GM18526 (cell line): ENCODE measurements around the gene RELT.

Source experiments
- POLR2A ChIP-seq: IDR thresholded peaks from 3 replicates; pipeline ENCODE4 v1.6.1; 2011; ENCODE audit not compliant: insufficient read length; ENCODE audit errors: extremely low read depth

Gene RELT

DNA sequence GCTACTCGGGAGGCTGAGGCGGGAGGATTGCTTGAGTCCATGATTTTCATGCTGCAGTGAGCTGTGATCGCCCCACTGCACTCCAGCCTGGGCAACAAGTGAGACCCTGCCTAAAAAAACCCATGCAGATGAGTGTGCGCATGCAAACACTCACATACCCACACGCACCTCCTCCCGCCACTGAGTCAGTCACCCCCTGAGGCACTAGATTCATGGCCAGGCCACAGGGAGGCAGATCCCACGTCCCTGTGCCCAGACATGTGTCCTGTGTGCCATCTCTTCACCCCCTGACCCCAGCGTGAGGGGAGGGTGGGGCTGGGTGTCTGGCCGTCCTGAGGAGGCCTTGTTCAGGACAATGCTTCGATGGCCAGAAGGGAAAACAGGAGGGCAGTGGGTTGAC, 15.5 kb downstream of the RELT start:
- TF ChIP-seq POLR2A = no peak

DNA sequence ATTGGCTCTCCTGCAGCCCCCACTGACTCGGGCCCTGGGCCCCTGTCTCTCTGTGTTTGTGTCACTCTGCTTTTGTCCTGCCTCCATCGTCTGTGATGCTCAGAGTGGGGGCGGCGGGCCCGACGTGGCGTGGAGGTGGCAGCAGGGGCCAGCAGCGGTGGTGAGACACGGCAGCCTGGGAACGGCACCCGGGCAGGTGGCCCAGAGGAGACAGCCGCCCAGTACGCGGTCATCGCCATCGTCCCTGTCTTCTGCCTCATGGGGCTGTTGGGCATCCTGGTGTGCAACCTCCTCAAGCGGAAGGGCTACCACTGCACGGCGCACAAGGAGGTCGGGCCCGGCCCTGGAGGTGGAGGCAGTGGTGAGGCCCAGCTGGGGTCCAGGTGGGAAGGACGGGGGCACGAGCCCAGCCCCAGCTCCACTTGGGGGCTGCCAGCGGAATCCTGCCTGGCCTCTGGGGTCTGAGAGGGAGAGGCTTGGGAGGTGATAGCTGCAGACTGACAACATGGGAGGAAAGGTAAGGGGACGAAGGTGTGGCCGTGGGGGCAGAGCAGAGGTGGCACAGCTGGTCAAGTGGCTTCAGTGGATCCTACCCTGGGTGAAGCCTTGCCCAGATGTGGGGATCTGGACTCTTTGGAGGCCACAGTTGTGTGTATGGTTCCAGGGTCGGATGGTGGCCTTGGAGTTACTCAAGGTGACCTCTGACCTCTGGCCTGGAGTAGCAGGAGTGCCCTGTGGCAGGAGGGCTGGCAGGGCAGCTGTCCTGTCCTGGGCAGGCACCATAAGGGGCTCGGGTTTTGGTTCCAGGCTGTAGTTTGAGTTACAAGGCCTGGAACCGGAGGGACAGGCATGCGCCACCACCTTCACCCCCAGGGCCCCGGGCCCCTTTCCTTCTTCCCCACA, 16.2 kb downstream of the RELT start:
- TF ChIP-seq POLR2A = no peak

DNA sequence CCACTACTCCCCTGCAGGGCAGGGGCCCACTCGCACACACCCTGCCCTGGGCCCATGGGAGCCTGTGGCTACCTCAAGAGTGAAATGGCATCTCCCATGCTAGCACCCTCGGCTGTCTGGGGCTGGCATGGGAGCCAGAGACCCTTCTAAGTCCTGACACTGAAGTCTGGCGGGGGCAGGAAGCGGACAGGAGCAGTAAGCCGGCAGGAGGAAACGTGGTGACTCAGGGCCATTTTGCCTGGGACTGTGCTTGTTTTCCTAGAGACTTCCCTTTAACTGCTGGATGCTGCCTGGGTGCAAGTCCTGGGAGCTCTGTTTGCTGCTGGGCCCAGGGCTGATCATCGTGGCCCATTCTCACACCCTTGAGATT, 16.8 kb downstream of the RELT start:
- TF ChIP-seq POLR2A = no peak

DNA sequence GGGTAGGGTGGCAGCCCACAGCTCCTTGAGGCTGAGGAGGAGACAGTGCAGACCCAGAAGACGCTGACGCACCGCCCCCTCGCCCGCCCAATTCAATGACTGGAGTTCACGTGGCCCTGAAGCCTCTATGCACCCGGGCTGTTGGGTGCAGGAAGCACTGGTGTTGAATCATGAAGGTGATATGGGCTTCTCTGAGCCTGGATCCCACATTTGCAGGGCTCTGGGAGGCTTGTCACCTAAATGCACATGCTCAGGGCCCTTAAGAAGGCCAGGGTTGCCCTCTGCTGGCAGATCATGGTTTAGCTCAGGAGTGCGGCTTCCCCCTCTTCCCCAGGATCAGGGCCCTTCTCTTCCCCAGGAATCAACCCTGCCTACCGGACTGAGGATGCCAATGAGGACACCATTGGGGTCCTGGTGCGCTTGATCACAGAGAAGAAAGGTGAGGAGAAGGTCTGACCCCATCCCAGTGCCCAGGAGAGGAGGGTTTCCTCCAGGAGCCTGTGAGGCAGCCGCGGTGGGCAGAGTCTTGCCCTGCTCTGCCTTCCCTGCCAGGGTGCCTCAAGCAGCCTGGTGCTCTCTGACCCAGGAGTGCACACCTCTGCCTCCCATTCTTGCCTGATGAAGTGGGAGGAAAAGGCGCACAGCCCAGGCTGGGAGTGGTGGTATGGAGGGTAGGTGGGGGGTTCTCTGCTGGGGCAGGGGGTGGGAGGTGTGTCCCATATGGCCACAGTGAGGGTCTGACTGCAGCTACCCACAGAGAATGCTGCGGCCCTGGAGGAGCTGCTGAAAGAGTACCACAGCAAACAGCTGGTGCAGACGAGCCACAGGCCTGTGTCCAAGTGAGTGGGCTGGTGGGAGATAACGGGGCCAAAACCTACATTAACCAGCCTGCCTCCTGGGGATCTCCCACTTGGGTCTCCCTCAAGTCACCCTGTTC, 17.5 kb downstream of the RELT start:
- TF ChIP-seq POLR2A = no peak

DNA sequence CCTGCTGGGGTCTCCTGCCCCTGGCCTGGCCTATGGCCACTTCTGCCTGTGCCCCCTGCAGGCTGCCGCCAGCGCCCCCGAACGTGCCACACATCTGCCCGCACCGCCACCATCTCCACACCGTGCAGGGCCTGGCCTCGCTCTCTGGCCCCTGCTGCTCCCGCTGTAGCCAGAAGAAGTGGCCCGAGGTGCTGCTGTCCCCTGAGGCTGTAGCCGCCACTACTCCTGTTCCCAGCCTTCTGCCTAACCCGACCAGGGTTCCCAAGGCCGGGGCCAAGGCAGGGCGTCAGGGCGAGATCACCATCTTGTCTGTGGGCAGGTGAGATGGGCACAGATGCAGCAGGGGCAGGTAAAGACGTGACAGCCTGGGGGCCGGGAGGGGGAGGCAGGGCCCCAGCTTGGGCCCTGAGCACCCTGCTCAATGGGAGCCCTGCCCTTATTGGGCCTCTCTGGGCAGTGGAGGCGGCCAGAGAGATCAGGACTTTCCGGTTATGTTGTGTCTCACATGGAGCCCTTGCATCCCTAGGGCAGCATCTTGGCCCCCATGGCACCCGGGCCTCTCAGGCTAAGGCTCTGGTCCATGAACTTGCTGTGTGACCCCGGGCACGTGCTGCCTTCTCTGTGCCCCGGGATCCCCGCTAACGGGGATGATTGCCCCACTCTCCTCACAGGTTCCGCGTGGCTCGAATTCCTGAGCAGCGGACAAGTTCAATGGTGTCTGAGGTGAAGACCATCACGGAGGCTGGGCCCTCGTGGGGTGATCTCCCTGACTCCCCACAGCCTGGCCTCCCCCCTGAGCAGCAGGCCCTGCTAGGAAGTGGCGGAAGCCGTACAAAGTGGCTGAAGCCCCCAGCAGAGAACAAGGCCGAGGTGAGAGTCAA, 18.5 kb downstream of the RELT start:
- no peak for TF ChIP-seq POLR2A

DNA sequence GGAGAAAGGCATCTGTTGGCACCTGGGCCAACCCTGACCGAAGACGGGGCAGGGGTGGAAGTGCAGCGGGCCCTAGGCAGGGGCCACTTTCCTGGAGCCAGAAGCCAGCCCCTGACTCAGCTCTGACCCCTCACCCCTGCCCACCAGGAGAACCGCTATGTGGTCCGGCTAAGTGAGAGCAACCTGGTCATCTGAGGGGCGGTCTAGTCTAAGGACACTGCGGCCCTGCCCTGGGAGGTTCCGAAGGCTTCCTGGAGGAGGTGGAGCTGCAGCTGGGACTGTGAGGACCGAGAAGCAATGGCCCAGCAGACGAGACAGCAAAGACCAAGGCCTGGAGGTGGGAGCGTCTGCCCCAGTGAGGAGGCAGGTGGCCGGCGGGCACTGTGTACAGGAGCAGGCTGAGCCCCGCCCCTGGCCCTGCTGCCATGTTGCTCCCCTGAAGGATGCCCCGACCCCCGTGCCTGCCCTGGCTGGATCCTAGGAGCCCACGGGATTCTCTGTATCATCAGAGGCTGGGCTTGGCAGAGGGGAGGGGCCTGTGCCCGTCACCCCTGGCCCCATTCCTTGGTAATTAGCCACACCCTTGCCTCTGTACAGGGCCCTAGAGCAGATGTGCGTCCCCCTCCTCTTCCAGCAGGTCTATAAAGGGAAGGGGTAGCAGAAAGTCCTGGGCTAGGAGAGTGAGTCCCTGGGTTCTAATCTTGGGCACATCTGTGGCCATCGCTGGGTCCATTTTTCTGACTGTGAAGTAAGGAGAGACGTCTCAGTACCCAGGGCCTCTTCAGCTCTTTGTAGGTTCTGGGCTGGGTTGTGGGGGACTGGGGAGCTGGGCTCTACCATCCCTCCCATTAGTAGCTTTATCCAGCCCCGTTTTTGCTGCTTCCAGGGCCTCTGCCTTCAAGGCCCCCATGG, 19.4 kb downstream of the RELT start:
- TF ChIP-seq POLR2A = no peak

DNA sequence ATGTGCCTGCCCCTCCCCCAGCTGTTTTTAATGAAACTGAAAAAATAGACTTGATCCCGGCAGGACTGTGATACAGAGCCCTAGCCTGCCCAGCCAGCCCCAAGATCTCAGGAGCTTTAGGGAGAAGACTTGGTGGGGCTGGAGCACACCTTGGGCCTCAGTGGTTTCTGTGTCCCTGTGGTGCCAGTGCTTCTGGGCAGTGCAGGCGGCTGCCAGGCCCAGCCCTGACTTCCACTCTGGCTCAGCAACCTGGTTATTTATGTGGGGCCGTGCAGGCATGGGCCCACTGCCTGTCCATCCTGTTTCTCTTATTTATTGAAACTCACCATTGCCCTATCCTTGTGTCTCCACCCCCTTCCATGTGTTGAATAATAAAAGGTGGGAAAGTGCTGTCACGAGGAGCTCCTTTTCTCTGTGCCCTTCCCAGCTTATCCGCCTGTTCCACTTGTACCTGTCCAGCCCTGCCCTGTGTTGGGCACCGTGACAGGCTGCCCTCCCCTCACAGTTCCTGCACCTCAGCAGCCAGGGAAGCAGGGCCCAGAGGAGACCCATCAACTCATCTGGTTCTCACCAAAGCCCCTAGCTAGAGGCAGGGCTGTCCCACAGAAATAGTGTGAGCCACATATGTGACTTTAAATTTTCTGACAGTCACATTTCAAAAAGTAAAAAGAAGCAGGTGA, 20.2 kb downstream of the RELT start:
- TF ChIP-seq POLR2A = no peak

DNA sequence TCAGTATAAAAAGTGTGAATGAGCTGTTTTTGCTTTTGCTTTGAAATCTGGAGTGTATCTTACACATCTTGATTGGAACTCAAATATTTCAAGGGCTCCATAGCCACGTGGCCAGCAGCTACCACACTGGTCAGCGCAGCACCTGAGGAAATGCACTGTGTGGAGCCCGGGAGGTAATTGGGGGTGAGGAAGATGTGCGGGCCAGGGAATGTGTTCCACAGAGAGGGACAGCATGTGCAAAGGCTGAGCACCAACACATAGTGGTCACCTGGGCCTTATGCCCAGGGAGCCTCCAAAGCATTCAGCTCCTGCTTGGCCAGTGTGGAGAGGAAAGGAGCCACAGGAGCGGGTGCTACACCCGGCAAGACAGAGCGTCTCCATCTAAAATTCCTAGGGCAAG, 20.8 kb downstream of the RELT start:
- no peak for TF ChIP-seq POLR2A

DNA sequence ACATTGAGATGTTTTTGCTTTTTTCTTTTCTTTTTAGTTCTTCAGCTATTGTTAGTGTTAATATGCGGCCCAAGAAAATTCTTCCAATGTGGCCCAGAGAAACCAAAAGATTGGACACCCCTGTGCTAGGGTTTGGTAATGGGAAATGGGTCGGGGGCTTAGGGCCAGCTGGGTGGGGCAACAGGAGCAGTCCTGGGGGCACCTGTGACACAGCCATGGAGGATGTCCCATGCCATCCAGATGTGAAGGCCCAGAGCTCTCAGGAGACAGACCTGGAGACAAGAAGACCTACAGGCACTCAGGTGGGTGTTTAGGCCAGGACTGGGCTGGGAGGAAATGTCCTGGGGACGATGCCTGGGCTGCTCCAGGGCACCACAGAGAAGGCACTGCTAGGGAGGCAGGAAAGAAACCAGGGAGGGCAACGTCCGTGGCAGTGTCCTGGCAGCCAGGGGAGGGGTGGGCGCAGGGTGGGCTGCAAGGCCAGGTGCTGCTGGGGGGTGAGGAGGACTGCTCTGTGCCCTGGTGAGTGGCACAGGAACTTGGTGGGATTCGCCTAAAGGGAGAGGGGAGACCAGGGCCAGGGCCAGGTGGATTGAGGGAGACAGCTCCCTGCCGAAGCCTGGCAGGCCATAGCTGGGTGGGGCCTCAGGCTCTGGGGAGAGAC, 21.4 kb downstream of the RELT start:
- TF ChIP-seq POLR2A = no peak

DNA sequence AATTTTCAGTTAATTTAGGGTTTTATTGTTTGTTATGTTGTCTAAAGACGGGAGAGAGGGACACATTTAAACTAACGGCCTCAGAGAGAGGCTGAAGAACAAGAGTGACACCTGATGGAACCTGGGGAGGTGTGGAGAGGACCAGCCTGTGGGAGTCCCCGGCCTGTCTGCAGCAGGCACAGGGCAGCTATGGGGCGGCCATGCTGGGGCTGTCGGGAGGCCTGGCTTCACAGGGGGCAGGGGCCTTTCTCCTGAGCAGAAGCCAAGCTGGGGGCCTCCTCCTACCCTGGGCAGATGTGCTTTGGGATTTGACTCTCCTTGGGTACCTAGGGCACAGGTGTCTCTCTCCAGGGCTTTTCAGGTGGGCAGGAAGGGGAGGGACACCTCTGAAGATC, 21.9 kb downstream of the RELT start:
- TF ChIP-seq POLR2A = no peak

DNA sequence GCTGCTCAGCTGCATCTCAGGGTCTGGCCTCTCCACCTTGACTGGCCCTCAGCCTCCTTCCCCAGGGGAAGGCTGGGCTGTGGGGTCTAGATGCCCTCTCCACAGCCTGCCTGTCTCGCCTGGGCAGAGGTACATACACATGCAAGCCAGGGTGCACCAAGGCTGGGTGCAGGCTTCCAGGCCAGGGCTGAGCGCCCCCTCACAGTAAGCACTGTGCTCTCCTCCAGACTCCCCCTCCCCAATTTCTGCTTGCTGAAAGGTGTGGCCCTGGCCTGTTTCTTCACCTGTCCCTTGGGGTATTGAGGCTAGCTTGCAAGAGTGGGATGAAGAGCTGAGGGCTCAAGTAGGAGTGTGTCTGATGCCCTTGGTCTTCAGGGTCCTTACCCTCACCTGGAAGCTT, 22.5 kb downstream of the RELT start:
- no peak for TF ChIP-seq POLR2A

DNA sequence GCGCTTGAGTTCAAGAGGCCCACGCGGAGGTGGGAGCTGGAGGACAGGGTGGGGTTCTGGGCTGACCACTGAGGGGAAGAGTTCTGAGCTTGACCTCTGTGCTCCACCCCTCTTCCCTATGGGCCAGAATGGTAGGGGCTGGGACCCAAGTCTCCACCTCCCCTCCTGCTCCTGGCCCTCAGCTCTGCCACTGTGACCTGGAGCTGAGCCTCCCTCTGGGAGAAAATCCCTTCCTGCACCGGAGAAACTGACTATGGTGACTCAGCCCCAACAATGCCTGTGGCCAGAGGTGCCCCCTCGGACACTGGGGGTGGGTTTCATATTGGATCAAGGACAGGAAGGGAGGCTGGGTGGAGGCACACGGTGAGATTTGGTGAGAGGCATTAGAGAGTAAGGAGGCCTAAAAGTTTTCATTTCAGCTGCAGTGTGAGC, 23.0 kb downstream of the RELT start:
- TF ChIP-seq POLR2A = no peak

DNA sequence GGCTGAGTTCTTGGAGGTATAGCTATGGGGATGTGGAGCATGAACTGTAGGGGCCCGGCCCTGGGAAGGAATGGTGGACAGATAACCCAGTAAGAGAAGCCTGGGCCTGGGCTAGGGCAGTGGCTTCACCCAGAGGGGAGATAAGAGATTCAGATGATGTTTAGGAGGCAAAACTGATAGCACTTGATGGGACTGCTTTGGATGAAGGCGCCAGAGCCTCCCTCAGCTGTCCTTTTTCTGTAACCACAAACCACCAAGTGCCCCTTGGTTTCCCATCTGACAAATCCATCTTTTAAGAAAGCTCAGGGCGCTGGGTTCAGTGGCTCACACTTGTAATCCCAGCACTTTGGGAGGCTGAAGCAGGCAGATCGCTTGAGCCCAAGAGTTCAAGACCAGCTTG, 23.4 kb downstream of the RELT start:
- TF ChIP-seq POLR2A = no peak
